D721Med (cell line): ENCODE data around the gene ARHGAP26.

Experiments
- DNase-seq: peaks from one replicate; pipeline ENCODE4 v3.0.0; 2011; ENCODE audit warnings: low spot score; ENCODE audit not compliant: insufficient read length
- FAIRE-seq: peaks from 2 replicates; lab custom pipeline; 2011; peaks lifted over from hg19 to GRCh38; lab: Jason Lieb, UNC
- CTCF ChIP-seq: IDR thresholded peaks from 2 replicates; pipeline ENCODE4 v1.5.1; 2012; ENCODE audit warnings: mild to moderate bottlenecking, control low read depth; ENCODE audit not compliant: insufficient read depth; ENCODE audit errors: missing control alignments

Gene ARHGAP26

GRCh38 chr5:142849466-142849865, 79.3 kb downstream of the ARHGAP26 start:
- FAIRE-seq, result no peak
- TF ChIP-seq CTCF, result no peak
- DNase-seq, result no peak

GRCh38 chr5:142849880-142850279, 79.7 kb downstream of the ARHGAP26 start:
- FAIRE-seq, result no peak
- no peak for TF ChIP-seq CTCF
- no peak for DNase-seq

GRCh38 chr5:142851731-142852130, 81.6 kb downstream of the ARHGAP26 start:
- DNase-seq (no peak), FAIRE-seq (no peak)
- no peak for TF ChIP-seq CTCF

- no peak for FAIRE-seq
- no peak for DNase-seq
- TF ChIP-seq CTCF, result no peak
These were observed 82.4 kb downstream of the ARHGAP26 start for GRCh38 chr5:142852416-142853198.

GRCh38 chr5:142853682-142854081, 83.5 kb downstream of the ARHGAP26 start:
- FAIRE-seq, result no peak
- TF ChIP-seq CTCF, result no peak
- DNase-seq, result no peak

GRCh38 chr5:142856269-142856782, 86.1 kb downstream of the ARHGAP26 start:
- DNase-seq, result no peak
- TF ChIP-seq CTCF, result no peak
- no peak for FAIRE-seq

GRCh38 chr5:142857405-142857804, 87.2 kb downstream of the ARHGAP26 start:
- no peak for FAIRE-seq
- TF ChIP-seq CTCF, result no peak
- no peak for DNase-seq
